HEK293 (cell line): ENCODE results near the gene NHERF2.
A peak's percentile ranks its signal among the peaks of the same experiment; 100 is the strongest.

Source experiments
- CTCF ChIA-PET: fragments of 350-600 bp; formaldehyde crosslinking; extraction: SDS; loops from one replicate; lab custom pipeline; 2021; ENCODE audit warnings: antibody characterized with exemption; lab: Yijun Ruan, JAX
- POLR2A ChIA-PET: fragments of 300-600 bp; formaldehyde crosslinking; extraction: SDS; loops from one replicate; lab custom pipeline; 2020; ENCODE audit warnings: antibody characterized with exemption, inconsistent platforms; lab: Yijun Ruan, JAX
- H3K27ac ChIP-seq: fragments of 200-500 bp; sonication (Bioruptor generic); 2 replicates; pipeline ENCODE4 v1.5.1; 2014; ENCODE audit warnings: low read depth, low read length, control low read depth, inconsistent platforms; ENCODE audit errors: extremely low read depth
- H3K36me3 ChIP-seq, 2 experiments: fragments of 200-500 bp in 1 of 2; sonication (Bioruptor generic) in 1 of 2; 1 replicate in 1 of 2; 2 replicates in 1 of 2; pipeline ENCODE4 v1.5.1; 2014 to 2017; ENCODE audit warnings: inconsistent platforms in 2 of 2, low read length in 2 of 2; ENCODE audit not compliant: control insufficient read depth in 2 of 2, insufficient read depth in 1 of 2
- H3K4me1 ChIP-seq: fragments of 200-500 bp; sonication (Bioruptor generic); 2 replicates; pipeline ENCODE4 v1.5.1; 2014; ENCODE audit warnings: mild to moderate bottlenecking, low read length, inconsistent platforms; ENCODE audit not compliant: control insufficient read depth, insufficient read depth
- H3K4me3 ChIP-seq: 2 replicates; pipeline ENCODE4 v1.5.1; 2011; ENCODE audit warnings: low read depth, mild to moderate bottlenecking, control low read depth, low read length, moderate library complexity
- H3K9me3 ChIP-seq: fragments of 200-500 bp; sonication (Bioruptor generic); 2 replicates; pipeline ENCODE4 v1.5.1; 2014; ENCODE audit warnings: low read depth, low read length, inconsistent platforms; ENCODE audit not compliant: control insufficient read depth, insufficient read depth
- BCL11B ChIP-seq: fragments of 450-650 bp; formaldehyde crosslinking; IDR thresholded peaks from 2 replicates; pipeline ENCODE4 v1.5.1; 2016; ENCODE audit warnings: low read depth, missing biosample characterization, missing genetic modification characterization
- HOXC10 ChIP-seq: sonication (generic); formaldehyde crosslinking; IDR thresholded peaks from 2 replicates; pipeline ENCODE4 v1.8.1; 2023; ENCODE audit warnings: mild to moderate bottlenecking, missing genetic modification reagents
- IKZF3 ChIP-seq: fragments of 450-650 bp; IDR thresholded peaks from 2 replicates; pipeline ENCODE4 v1.5.0; 2018; ENCODE audit warnings: missing biosample characterization, mild to moderate bottlenecking, missing genetic modification characterization, moderate library complexity
- KLF7 ChIP-seq: fragments of 450-650 bp; formaldehyde crosslinking; IDR thresholded peaks from 2 replicates; pipeline ENCODE4 v1.5.1; 2016; ENCODE audit warnings: missing biosample characterization, missing genetic modification characterization, borderline replicate concordance
- PATZ1 ChIP-seq: fragments of 450-650 bp; formaldehyde crosslinking; IDR thresholded peaks from 2 replicates; pipeline ENCODE4 v1.5.1; 2016; ENCODE audit warnings: missing biosample characterization, missing genetic modification characterization
- SCRT1 ChIP-seq: fragments of 450-650 bp; formaldehyde crosslinking; IDR thresholded peaks from 2 replicates; pipeline ENCODE4 v1.5.1; 2016; ENCODE audit warnings: missing biosample characterization, missing genetic modification characterization, borderline replicate concordance
- SP3 ChIP-seq: fragments of 450-650 bp; formaldehyde crosslinking; IDR thresholded peaks from 2 replicates; pipeline ENCODE4 v1.5.1; 2016; ENCODE audit warnings: missing biosample characterization, missing genetic modification characterization
- SP7 ChIP-seq: fragments of 450-650 bp; formaldehyde crosslinking; IDR thresholded peaks from 2 replicates; pipeline ENCODE4 v1.5.1; 2016; ENCODE audit warnings: missing biosample characterization, missing genetic modification characterization
- ZBTB17 ChIP-seq: fragments of 450-650 bp; formaldehyde crosslinking; IDR thresholded peaks from 2 replicates; pipeline ENCODE4 v1.5.1; 2016; ENCODE audit warnings: missing biosample characterization, missing genetic modification characterization
- ZBTB21 ChIP-seq: fragments of 450-650 bp; formaldehyde crosslinking; IDR thresholded peaks from 2 replicates; pipeline ENCODE4 v1.5.1; 2017; ENCODE audit warnings: missing biosample characterization, missing genetic modification characterization
- ZFP41 ChIP-seq: fragments of 450-650 bp; formaldehyde crosslinking; IDR thresholded peaks from 2 replicates; pipeline ENCODE4 v1.5.1; 2016; ENCODE audit warnings: missing biosample characterization, missing genetic modification characterization, borderline replicate concordance
- ZNF114 ChIP-seq: fragments of 450-650 bp; formaldehyde crosslinking; IDR thresholded peaks from 2 replicates; pipeline ENCODE4 v1.5.0; 2017; ENCODE audit warnings: missing biosample characterization, missing genetic modification characterization
- ZNF221 ChIP-seq: fragments of 450-650 bp; formaldehyde crosslinking; IDR thresholded peaks from 2 replicates; pipeline ENCODE4 v1.5.1; 2017; ENCODE audit warnings: missing biosample characterization, missing genetic modification characterization, borderline replicate concordance
- ZNF24 ChIP-seq: fragments of 450-650 bp; formaldehyde crosslinking; IDR thresholded peaks from 2 replicates; pipeline ENCODE4 v1.5.1; 2016; ENCODE audit warnings: missing biosample characterization, missing genetic modification characterization
- ZNF26 ChIP-seq: fragments of 450-650 bp; formaldehyde crosslinking; IDR thresholded peaks from 2 replicates; pipeline ENCODE4 v1.5.1; 2016; ENCODE audit warnings: missing biosample characterization, missing genetic modification characterization
- ZNF302 ChIP-seq: fragments of 450-650 bp; formaldehyde crosslinking; IDR thresholded peaks from 2 replicates; pipeline ENCODE4 v1.5.1; 2016; ENCODE audit warnings: missing biosample characterization, missing genetic modification characterization, low read depth
- ZNF324 ChIP-seq: fragments of 450-650 bp; formaldehyde crosslinking; IDR thresholded peaks from 2 replicates; pipeline ENCODE4 v1.5.1; 2016; ENCODE audit warnings: missing biosample characterization, missing genetic modification characterization
- ZNF529 ChIP-seq: fragments of 450-650 bp; formaldehyde crosslinking; IDR thresholded peaks from 2 replicates; pipeline ENCODE4 v1.5.1; 2017; ENCODE audit warnings: missing genetic modification characterization, missing biosample characterization; ENCODE audit not compliant: insufficient replicate concordance
- ZNF548 ChIP-seq: fragments of 450-650 bp; formaldehyde crosslinking; IDR thresholded peaks from 2 replicates; pipeline ENCODE4 v1.5.1; 2016; ENCODE audit warnings: missing biosample characterization, missing genetic modification characterization
- ZNF555 ChIP-seq: fragments of 450-650 bp; formaldehyde crosslinking; conservative IDR thresholded peaks from 2 replicates; pipeline ENCODE4 v1.5.1; 2017; ENCODE audit warnings: missing biosample characterization, mild to moderate bottlenecking, missing genetic modification characterization, inconsistent platforms
- ZNF561 ChIP-seq: fragments of 450-650 bp; IDR thresholded peaks from 2 replicates; pipeline ENCODE4 v1.5.1; 2018; ENCODE audit warnings: missing biosample characterization, missing genetic modification characterization, borderline replicate concordance
- ZNF610 ChIP-seq: fragments of 450-650 bp; formaldehyde crosslinking; IDR thresholded peaks from 2 replicates; pipeline ENCODE4 v1.5.1; 2016; ENCODE audit warnings: missing biosample characterization, missing genetic modification characterization, borderline replicate concordance
- ZNF654 ChIP-seq: fragments of 450-650 bp; formaldehyde crosslinking; IDR thresholded peaks from 2 replicates; pipeline ENCODE4 v1.5.1; 2016; ENCODE audit warnings: low read depth, missing biosample characterization, missing genetic modification characterization
- ZNF692 ChIP-seq: fragments of 450-650 bp; formaldehyde crosslinking; IDR thresholded peaks from 2 replicates; pipeline ENCODE4 v1.5.1; 2016; ENCODE audit warnings: missing biosample characterization, missing genetic modification characterization
- ZNF837 ChIP-seq: fragments of 450-650 bp; formaldehyde crosslinking; IDR thresholded peaks from 2 replicates; pipeline ENCODE4 v1.5.1; 2016; ENCODE audit warnings: missing biosample characterization, missing genetic modification characterization
- ZSCAN23 ChIP-seq: fragments of 450-650 bp; formaldehyde crosslinking; IDR thresholded peaks from 2 replicates; pipeline ENCODE4 v1.5.1; 2016; ENCODE audit warnings: missing biosample characterization, missing genetic modification characterization
- ZXDB ChIP-seq: fragments of 450-650 bp; formaldehyde crosslinking; IDR thresholded peaks from 2 replicates; pipeline ENCODE4 v1.5.1; 2016; ENCODE audit warnings: missing biosample characterization, missing genetic modification characterization
- TF ChIP-seq, protein P1 (sequence below): fragments of 450-650 bp; formaldehyde crosslinking; IDR thresholded peaks from 2 replicates; pipeline ENCODE4 v1.5.1; 2016; ENCODE audit warnings: missing biosample characterization, missing genetic modification characterization, low read depth
- TF ChIP-seq, protein P2 (sequence below): fragments of 450-650 bp; formaldehyde crosslinking; IDR thresholded peaks from 2 replicates; pipeline ENCODE4 v1.5.1; 2016; ENCODE audit warnings: missing biosample characterization, missing genetic modification characterization

Gene NHERF2

DNA sequence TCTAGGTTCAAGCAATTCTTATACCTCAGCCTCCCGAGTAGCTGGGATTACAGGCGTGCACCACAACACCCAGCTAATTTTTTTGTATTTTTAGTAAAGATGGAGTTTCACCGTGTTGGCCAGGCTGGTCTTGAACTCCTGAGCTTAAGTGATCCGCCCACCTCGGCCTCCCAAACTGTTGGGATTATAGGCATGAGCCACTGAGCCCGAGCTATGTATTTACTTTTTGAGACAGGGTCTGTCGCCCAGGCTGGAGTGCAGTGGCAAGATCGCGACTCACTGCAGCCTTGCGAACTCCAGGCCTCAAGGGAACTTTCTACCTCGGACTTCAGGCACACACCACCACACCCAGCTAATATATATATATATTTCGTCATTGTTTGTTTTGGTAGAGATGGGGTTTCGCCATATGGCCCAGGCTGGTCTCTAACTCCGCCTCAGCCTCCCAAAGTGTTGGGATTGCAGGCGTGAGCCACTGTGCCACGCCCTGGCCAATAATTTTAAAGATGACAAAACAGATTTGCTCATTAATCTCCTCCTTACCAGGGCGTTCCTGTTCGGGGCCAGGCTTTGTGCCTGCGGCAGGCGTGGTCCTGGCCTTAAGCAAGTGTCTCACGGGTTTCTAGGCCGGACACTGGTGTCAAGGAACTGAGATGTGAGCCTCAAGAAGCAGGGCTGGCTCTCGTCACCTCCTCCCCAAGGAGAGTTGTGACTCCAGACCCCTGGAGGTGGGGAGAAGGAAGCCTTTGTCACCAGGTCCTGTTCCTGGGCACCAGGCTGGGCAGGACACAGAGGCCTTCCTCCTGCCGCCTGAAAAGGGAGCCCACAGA, 11.4 kb upstream of the NHERF2 start:
- ChIA-PET POLR2A (interaction anchor here (0.5 to 2.4 kb wide), 2 partner anchors 12 to 140 kb away, joined by 3 to 20 read pairs; partner anchors contain the start of genes NHERF2 and TRAF7), CTCF (interaction anchor here (0.6 to 1.8 kb wide), 7 partner anchors 11 to 139 kb away, joined by 3 to 8 read pairs (median 3); partner anchors contain the start of genes NTHL1 and TSC2)
- Histone ChIP-seq H3K36me3 (no peaks in the 10 kb centered on the region), H3K4me3 (no peak overlapping the region), H3K9me3 (no peaks in the 10 kb centered on the region), H3K27ac (peak overlapping the region; percentile 79), H3K4me1 (peaks cover 8% of the 10 kb centered on the region)
- no peak for TF ChIP-seq ZNF221 (tag by site-specific recombination)
- TF ChIP-seq SP7 (tag by site-specific recombination), result peak; percentile 59
- peak; percentile 59; the same call in 1 of the 2 replicates for TF ChIP-seq PATZ1 (tag by site-specific recombination)
- no peak for TF ChIP-seq HOXC10 (CRISPR knock-in tag)
- TF ChIP-seq ZNF114 (tag by site-specific recombination), result no peak
- peak; percentile 75 for TF ChIP-seq SP3 (tag by site-specific recombination)
- 0 out of 2 replicates have a peak, but pooled peaks have one; percentile 23 for TF ChIP-seq ZNF24 (tag by site-specific recombination)
- TF ChIP-seq ZNF324 (tag by site-specific recombination), result 0 out of 2 replicates have a peak, but pooled peaks have one; percentile 60
- TF ChIP-seq ZNF529 (tag by site-specific recombination), result no peak
- TF ChIP-seq ZSCAN23, result no peak
- peak; percentile 62 for TF ChIP-seq ZXDB
- no peak for TF ChIP-seq ZFP41 (tag by site-specific recombination)
- peak; percentile 80 for TF ChIP-seq IKZF3 (tag by site-specific recombination)
- peak; percentile 35; the same call in 1 of the 2 replicates for TF ChIP-seq ZBTB21
- no peak for TF ChIP-seq ZNF561 (tag by site-specific recombination)
- no peak for TF ChIP-seq ZNF837 (tag by site-specific recombination)
- no peak for TF ChIP-seq ZNF548 (tag by site-specific recombination)
- TF ChIP-seq ZBTB17 (tag by site-specific recombination), result peak; percentile 88
- TF ChIP-seq BCL11B, result no peak
- no peak for TF ChIP-seq ZNF610 (tag by site-specific recombination)
- TF ChIP-seq, protein P1, sequence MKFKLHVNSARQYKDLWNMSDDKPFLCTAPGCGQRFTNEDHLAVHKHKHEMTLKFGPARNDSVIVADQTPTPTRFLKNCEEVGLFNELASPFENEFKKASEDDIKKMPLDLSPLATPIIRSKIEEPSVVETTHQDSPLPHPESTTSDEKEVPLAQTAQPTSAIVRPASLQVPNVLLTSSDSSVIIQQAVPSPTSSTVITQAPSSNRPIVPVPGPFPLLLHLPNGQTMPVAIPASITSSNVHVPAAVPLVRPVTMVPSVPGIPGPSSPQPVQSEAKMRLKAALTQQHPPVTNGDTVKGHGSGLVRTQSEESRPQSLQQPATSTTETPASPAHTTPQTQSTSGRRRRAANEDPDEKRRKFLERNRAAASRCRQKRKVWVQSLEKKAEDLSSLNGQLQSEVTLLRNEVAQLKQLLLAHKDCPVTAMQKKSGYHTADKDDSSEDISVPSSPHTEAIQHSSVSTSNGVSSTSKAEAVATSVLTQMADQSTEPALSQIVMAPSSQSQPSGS (tag by site-specific recombination), result peak; percentile 86
- no peak for TF ChIP-seq ZNF654
- TF ChIP-seq KLF7 (tag by site-specific recombination), result peak; percentile 98
- no peak for TF ChIP-seq ZNF302
- TF ChIP-seq SCRT1 (tag by site-specific recombination), result no peak
- peak; percentile 54 for TF ChIP-seq ZNF692
- TF ChIP-seq, protein P2, sequence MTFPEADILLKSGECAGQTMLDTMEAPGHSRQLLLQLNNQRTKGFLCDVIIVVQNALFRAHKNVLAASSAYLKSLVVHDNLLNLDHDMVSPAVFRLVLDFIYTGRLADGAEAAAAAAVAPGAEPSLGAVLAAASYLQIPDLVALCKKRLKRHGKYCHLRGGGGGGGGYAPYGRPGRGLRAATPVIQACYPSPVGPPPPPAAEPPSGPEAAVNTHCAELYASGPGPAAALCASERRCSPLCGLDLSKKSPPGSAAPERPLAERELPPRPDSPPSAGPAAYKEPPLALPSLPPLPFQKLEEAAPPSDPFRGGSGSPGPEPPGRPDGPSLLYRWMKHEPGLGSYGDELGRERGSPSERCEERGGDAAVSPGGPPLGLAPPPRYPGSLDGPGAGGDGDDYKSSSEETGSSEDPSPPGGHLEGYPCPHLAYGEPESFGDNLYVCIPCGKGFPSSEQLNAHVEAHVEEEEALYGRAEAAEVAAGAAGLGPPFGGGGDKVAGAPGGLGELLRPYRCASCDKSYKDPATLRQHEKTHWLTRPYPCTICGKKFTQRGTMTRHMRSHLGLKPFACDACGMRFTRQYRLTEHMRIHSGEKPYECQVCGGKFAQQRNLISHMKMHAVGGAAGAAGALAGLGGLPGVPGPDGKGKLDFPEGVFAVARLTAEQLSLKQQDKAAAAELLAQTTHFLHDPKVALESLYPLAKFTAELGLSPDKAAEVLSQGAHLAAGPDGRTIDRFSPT (tag by site-specific recombination), result no peak
- no peak for TF ChIP-seq ZNF26 (tag by site-specific recombination)
- no peak for TF ChIP-seq ZNF555 (tag by site-specific recombination)
